Mesenchymal stem cell (in vitro differentiated cells and primary cell): ENCODE results near the gene DPYD.

ENCODE experiments used
- DNase-seq: peaks from one replicate; pipeline ENCODE4 v3.0.0-alpha.2; 2013
- H2AFZ ChIP-seq: one replicate; pipeline ENCODE4 v1.6.1; 2013; ENCODE audit warnings: low read depth, mild to moderate bottlenecking, control low read depth, inconsistent platforms, low read length, moderate library complexity
- H2AK5ac ChIP-seq: 2 replicates; pipeline ENCODE4 v1.6.1; 2013; ENCODE audit warnings: low read length, moderate library complexity, mild to moderate bottlenecking, inconsistent platforms; ENCODE audit not compliant: severe bottlenecking
- H2BK120ac ChIP-seq: one replicate; pipeline ENCODE4 v1.6.1; 2013; ENCODE audit warnings: low read depth, mild to moderate bottlenecking, inconsistent platforms, low read length, moderate library complexity
- H2BK12ac ChIP-seq, 2 experiments: one replicate each; pipeline ENCODE4 v1.6.1; 2013; ENCODE audit warnings: inconsistent platforms in 2 of 2, low read length in 2 of 2, mild to moderate bottlenecking in 2 of 2, moderate library complexity in 2 of 2, control low read depth in 1 of 2
- H2BK15ac ChIP-seq: one replicate; pipeline ENCODE4 v1.6.1; 2013; ENCODE audit warnings: mild to moderate bottlenecking, low read depth, inconsistent platforms; ENCODE audit not compliant: poor library complexity, severe bottlenecking
- H2BK5ac ChIP-seq: 2 replicates; pipeline ENCODE4 v1.6.1; 2013; ENCODE audit warnings: low read depth, mild to moderate bottlenecking, low read length, control low read depth, inconsistent platforms; ENCODE audit not compliant: poor library complexity, severe bottlenecking
- H3K14ac ChIP-seq, 2 experiments: one replicate each; pipeline ENCODE4 v1.6.1; 2013; ENCODE audit warnings: inconsistent platforms in 2 of 2, low read length in 2 of 2, control low read depth in 1 of 2, mild to moderate bottlenecking in 1 of 2, moderate library complexity in 1 of 2
- H3K18ac ChIP-seq, 2 experiments: one replicate each; pipeline ENCODE4 v1.6.1; 2013; ENCODE audit warnings: inconsistent platforms in 2 of 2, low read length in 2 of 2, control low read depth in 1 of 2, low read depth in 1 of 2, mild to moderate bottlenecking in 1 of 2
- H3K23ac ChIP-seq, 2 experiments: one replicate each; pipeline ENCODE4 v1.6.1; 2013; ENCODE audit warnings: inconsistent platforms in 2 of 2, low read length in 2 of 2, mild to moderate bottlenecking in 2 of 2, moderate library complexity in 2 of 2, control low read depth in 1 of 2
- H3K27ac ChIP-seq: 2 replicates; pipeline ENCODE4 v1.5.1; 2013; ENCODE audit warnings: mild to moderate bottlenecking, moderate library complexity, low read length, control low read depth, inconsistent platforms; ENCODE audit not compliant: poor library complexity, severe bottlenecking
- H3K27me3 ChIP-seq, 2 experiments: 2 replicates each; pipeline versions ENCODE4 v1.6.1 to v1.7.0; 2013; ENCODE audit warnings: low read length in 2 of 2, mild to moderate bottlenecking in 2 of 2, moderate library complexity in 2 of 2, control low read depth in 1 of 2, inconsistent platforms in 1 of 2; ENCODE audit not compliant: control insufficient read depth in 1 of 2, insufficient read depth in 1 of 2
- H3K36me3 ChIP-seq, 2 experiments: 2 replicates each; pipeline versions ENCODE4 v1.6.1 to v1.7.0; 2013; ENCODE audit warnings: low read length in 2 of 2, control low read depth in 1 of 2, inconsistent platforms in 1 of 2, low read depth in 1 of 2, mild to moderate bottlenecking in 1 of 2; ENCODE audit not compliant: insufficient read depth in 2 of 2, control insufficient read depth in 1 of 2
- H3K4ac ChIP-seq, 2 experiments: one replicate each; pipeline ENCODE4 v1.6.1; 2013; ENCODE audit warnings: inconsistent platforms in 2 of 2, low read length in 2 of 2, mild to moderate bottlenecking in 2 of 2, moderate library complexity in 2 of 2, control low read depth in 1 of 2, low read depth in 1 of 2
- H3K4me1 ChIP-seq: 2 replicates; pipeline ENCODE4 v1.6.1; 2013; ENCODE audit warnings: low read depth, low read length, control low read depth; ENCODE audit not compliant: control insufficient read depth, insufficient read depth
- H3K4me2 ChIP-seq: 2 replicates; pipeline ENCODE4 v1.6.1; 2013; ENCODE audit warnings: low read length, mild to moderate bottlenecking, inconsistent platforms; ENCODE audit not compliant: poor library complexity, severe bottlenecking
- H3K4me3 ChIP-seq, 2 experiments: 2 replicates each; pipeline versions ENCODE4 v1.5.1 to v1.7.0; 2013; ENCODE audit warnings: low read length in 2 of 2, mild to moderate bottlenecking in 2 of 2, control low read depth in 1 of 2, low read depth in 1 of 2; ENCODE audit not compliant: insufficient read depth in 1 of 2
- H3K79me1 ChIP-seq: replicated peaks from 2 replicates; pipeline ENCODE4 v1.6.1; 2013; ENCODE audit warnings: mild to moderate bottlenecking, control low read depth, low read length, inconsistent platforms; ENCODE audit not compliant: poor library complexity, severe bottlenecking
- H3K9ac ChIP-seq: 2 replicates; pipeline ENCODE4 v1.7.0; 2013; ENCODE audit warnings: mild to moderate bottlenecking, low read length, moderate library complexity
- H3K9me3 ChIP-seq: 2 replicates; pipeline ENCODE4 v1.7.0; 2013; ENCODE audit warnings: mild to moderate bottlenecking, low read length; ENCODE audit not compliant: control insufficient read depth
- H4K8ac ChIP-seq: one replicate; pipeline ENCODE4 v1.6.1; 2013; ENCODE audit warnings: inconsistent platforms, mild to moderate bottlenecking, low read length, moderate library complexity
- H4K91ac ChIP-seq: one replicate; pipeline ENCODE4 v1.6.1; 2013; ENCODE audit warnings: mild to moderate bottlenecking, low read length, inconsistent platforms
- WGBS: methylation state at CpG from one replicate; pipeline ENCODE4 v1.1.7; 2013; ENCODE audit warnings: mixed read lengths; 5-methylcytosine and 5-hydroxymethylcytosine counted together

Gene DPYD

GRCh38 chr1:97905141-97905940 lies 15.5 kb downstream of the DPYD start:
- Histone ChIP-seq H2BK12ac (no peak overlapping the region), H3K9ac (no peak overlapping the region), H4K8ac (no peak overlapping the region), H3K4me3 (no peak overlapping the region), H2AFZ (no peak overlapping the region), H3K27me3 (no peaks in the 10 kb centered on the region), H4K91ac (no peak overlapping the region), H3K9me3 (no peaks in the 10 kb centered on the region), H3K4me1 (peaks cover 1% of the 10 kb centered on the region), H3K36me3 (no peaks in the 10 kb centered on the region), H2BK5ac (no peak overlapping the region), H2BK120ac (no peak overlapping the region), H3K18ac (no peak overlapping the region), H2BK15ac (peak overlapping the region; percentile 69), H3K14ac (no peak overlapping the region), H2AK5ac (no peak overlapping the region), H3K27ac (no peak overlapping the region), H3K23ac (no peak overlapping the region), H3K4me2 (no peak overlapping the region), H3K4ac (no peak overlapping the region), H3K79me1 (peaks cover 8% of the 10 kb centered on the region)
- no peak for DNase-seq
- 87% methylated on average over 4 of the region's 6 CpGs for WGBS

GRCh38 chr1:97904534-97904933 lies 16.3 kb downstream of the DPYD start:
- no peak overlapping the region for H2BK15ac ChIP-seq

GRCh38 chr1:97903626-97904025 lies 17.2 kb downstream of the DPYD start:
- no peak overlapping the region for H3K14ac ChIP-seq
- H3K18ac ChIP-seq: peak overlapping the region in 1 of 2 experiments; percentile 40
- no peak overlapping the region for H3K23ac ChIP-seq
- peak overlapping the region; percentile 61 for H3K9ac ChIP-seq
- no peaks in the 10 kb centered on the region for H3K27me3 ChIP-seq
- peak overlapping the region in 1 of 2 experiments; percentile 65 for H3K4me3 ChIP-seq
- peaks cover 0 to 1% of the 10 kb centered on the region in 2 experiments for H3K36me3 ChIP-seq
- H2AK5ac ChIP-seq: no peak overlapping the region
- H2AFZ ChIP-seq: no peak overlapping the region
- H3K4ac ChIP-seq: no peak overlapping the region
- no peak overlapping the region for H3K27ac ChIP-seq
- peak overlapping the region in 1 of 2 experiments; percentile 77 for H2BK12ac ChIP-seq
- WGBS: 80% methylated on average over 1 of the region's 1 CpG
- no peak overlapping the region for H2BK5ac ChIP-seq
- no peak overlapping the region for H4K8ac ChIP-seq
- peaks cover 1% of the 10 kb centered on the region for H3K9me3 ChIP-seq
- no peak overlapping the region for H2BK15ac ChIP-seq
- H4K91ac ChIP-seq: no peak overlapping the region
- no peak overlapping the region for H2BK120ac ChIP-seq
- DNase-seq: no peak
- no peak overlapping the region for H3K4me2 ChIP-seq
- peaks cover 8% of the 10 kb centered on the region for H3K79me1 ChIP-seq
- peaks cover 1% of the 10 kb centered on the region for H3K4me1 ChIP-seq

More at GRCh38 chr1:97904534-97904933, 16.3 kb downstream of the DPYD start:
- peaks cover 8% of the 10 kb centered on the region for H3K79me1 ChIP-seq
- no peak overlapping the region for H3K4ac ChIP-seq
- DNase-seq: peak; percentile 62
- H4K91ac ChIP-seq: no peak overlapping the region
- no peak overlapping the region for H3K27ac ChIP-seq
- H4K8ac ChIP-seq: no peak overlapping the region
- no peaks in the 10 kb centered on the region for H3K9me3 ChIP-seq
- H3K18ac ChIP-seq: no peak overlapping the region
- H2BK120ac ChIP-seq: no peak overlapping the region
- peak overlapping the region in 1 of 2 experiments; percentile 65 for H3K4me3 ChIP-seq
- no peak overlapping the region for H2BK5ac ChIP-seq
- H3K23ac ChIP-seq: no peak overlapping the region
- H3K27me3 ChIP-seq: no peaks in the 10 kb centered on the region
- H3K4me2 ChIP-seq: no peak overlapping the region
- no peaks in the 10 kb centered on the region for H3K36me3 ChIP-seq
- H3K9ac ChIP-seq: peak overlapping the region; percentile 61
- no peak overlapping the region for H2AFZ ChIP-seq
- H3K4me1 ChIP-seq: peaks cover 1% of the 10 kb centered on the region
- no peak overlapping the region for H2AK5ac ChIP-seq
- H2BK12ac ChIP-seq: no peak overlapping the region
- peak overlapping the region in 1 of 2 experiments; percentile 2 for H3K14ac ChIP-seq

DNA sequence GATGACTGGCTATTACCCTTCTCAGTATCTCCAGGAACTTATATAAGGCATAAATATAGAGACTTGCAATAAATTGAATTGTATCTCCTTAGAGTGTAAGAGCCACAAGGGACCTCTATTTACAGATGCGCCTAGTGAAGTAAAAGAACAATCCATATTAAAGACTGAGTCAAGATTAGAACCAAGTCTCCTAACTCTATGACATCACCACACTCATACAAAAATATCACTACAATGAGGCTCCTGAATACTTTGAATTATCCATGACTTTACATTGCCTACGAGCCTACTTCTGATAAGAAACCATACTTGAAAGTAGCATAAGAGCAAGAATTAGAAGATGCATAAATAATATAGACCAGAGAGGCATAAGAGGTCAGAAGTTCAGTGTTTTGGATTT lies 18.8 kb downstream of the DPYD start:
- H2AFZ ChIP-seq: no peak overlapping the region
- no peak overlapping the region for H2BK12ac ChIP-seq
- H4K91ac ChIP-seq: no peak overlapping the region
- WGBS: 100% methylated on average over 1 of the region's 2 CpGs
- H2BK120ac ChIP-seq: no peak overlapping the region
- H3K4ac ChIP-seq: no peak overlapping the region
- H2AK5ac ChIP-seq: no peak overlapping the region
- H3K18ac ChIP-seq: no peak overlapping the region
- peak overlapping the region in 1 of 2 experiments; percentile 4 for H3K4me3 ChIP-seq
- H3K4me1 ChIP-seq: no peaks in the 10 kb centered on the region
- H3K27me3 ChIP-seq: no peaks in the 10 kb centered on the region
- peaks cover 0 to 4% of the 10 kb centered on the region in 2 experiments for H3K36me3 ChIP-seq
- H3K9ac ChIP-seq: no peak overlapping the region
- peaks cover 8% of the 10 kb centered on the region for H3K9me3 ChIP-seq
- no peak overlapping the region for H2BK5ac ChIP-seq
- DNase-seq: no peak
- H4K8ac ChIP-seq: no peak overlapping the region
- H3K4me2 ChIP-seq: no peak overlapping the region
- H3K23ac ChIP-seq: no peak overlapping the region
- H3K79me1 ChIP-seq: peaks cover 6% of the 10 kb centered on the region
- H3K27ac ChIP-seq: no peak overlapping the region
- H2BK15ac ChIP-seq: no peak overlapping the region
- H3K14ac ChIP-seq: no peak overlapping the region
